Measurements from ENCODE around the gene SH3RF3. TPM values are rescaled to one million over a fixed set of nuclear protein-coding genes. Genes with fewer than 3 reads are reported as not detected.
A peak's percentile ranks its signal among the peaks of the same experiment; 100 is the strongest.

The SH3RF3 gene
- total RNA-seq, 2 experiments from 2014 or later = 1.8 to 2.0 TPM

DNA sequence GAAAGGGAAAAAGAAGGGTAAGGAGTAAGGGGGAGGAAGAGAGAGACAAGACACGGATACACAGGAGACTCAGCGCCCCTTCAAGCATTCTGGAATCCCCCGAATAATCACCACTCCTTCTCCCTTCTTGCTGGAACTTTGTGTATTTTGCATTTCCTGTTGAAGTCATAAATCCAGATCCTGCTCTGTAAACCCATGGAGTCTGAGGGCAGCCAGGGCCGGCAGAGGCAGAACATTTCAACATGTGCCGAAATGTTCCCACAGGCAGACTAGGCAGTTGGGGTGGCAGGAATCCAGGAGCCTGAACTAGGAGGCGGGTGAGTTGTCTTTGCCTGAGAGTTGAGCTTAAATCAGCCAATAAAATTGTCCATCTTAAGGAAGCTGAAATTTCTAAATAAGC, 193.1 kb downstream of the SH3RF3 start:
- no peak for DNase-seq
- Mint-ChIP-seq H3K9me3 (no peaks in the 10 kb centered on the region), H3K27me3 (ENCODE audit: low read depth) (no peaks in the 10 kb centered on the region), H3K4me3 (no peak overlapping the region), H3K27ac (no peak overlapping the region), H3K36me3 (ENCODE audit: low read depth) (no peaks in the 10 kb centered on the region), H3K4me1 (ENCODE audit: low read depth) (peaks cover 18% of the 10 kb centered on the region)
- intact Hi-C loops (cut with micrococcal nuclease) = no loop called here
- CTCF ChIA-PET = interaction anchor here (1.0 kb wide), 1 partner anchor 194 kb away, joined by 3 read pairs; no protein-coding TSS in a partner anchor

DNA sequence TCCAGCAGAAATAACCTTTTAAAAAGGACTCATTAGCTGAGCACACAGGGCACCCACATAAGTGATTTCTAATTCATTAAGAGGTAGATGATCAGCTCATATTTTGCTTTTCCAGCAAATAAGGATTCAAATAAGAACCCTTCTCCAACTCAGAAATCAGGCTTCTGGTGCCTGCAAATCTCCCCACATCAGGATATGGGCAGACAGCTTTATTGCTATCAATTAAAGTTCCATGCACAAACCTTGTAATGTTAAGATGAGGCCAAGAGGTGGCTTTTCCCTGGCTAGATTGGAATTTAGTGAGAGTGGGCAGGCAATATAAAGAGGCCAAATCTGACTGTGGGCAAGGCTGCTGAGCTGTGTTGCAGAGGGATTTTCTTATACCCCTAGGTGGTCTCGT, 193.6 kb downstream of the SH3RF3 start:
- intact Hi-C loops (cut with micrococcal nuclease) = no loop called here
- no peak overlapping the region for H3K27ac Mint-ChIP-seq
- no peaks in the 10 kb centered on the region for H3K36me3 Mint-ChIP-seq (ENCODE audit: low read depth)
- DNase-seq = no peak
- H3K9me3 Mint-ChIP-seq = no peaks in the 10 kb centered on the region
- H3K4me3 Mint-ChIP-seq = no peak overlapping the region
- no peaks in the 10 kb centered on the region for H3K27me3 Mint-ChIP-seq (ENCODE audit: low read depth)
- peaks cover 18% of the 10 kb centered on the region for H3K4me1 Mint-ChIP-seq (ENCODE audit: low read depth)
- CTCF ChIA-PET = interaction anchor here (1.0 kb wide), 1 partner anchor 195 kb away, joined by 3 read pairs; no protein-coding TSS in a partner anchor

DNA sequence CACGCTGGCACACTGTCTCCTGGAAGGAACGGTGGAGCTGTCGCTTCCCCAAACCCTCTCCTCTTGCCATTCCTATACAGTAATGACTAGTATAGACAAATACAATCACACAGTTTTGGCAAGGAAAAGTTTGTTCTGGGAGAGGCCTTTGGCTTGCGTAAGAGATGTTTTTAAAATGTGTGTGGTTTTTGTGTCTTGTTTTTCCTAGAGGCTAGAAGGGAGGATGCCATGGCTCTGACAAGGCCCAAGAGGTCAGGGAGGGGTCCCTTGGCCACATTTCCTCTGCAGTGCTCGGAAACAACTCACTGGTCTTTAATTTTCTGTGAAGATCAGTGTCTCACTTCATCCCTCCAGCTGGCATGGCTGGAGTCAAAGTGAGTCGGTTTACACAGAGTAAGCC, 195.9 kb downstream of the SH3RF3 start:
- Mint-ChIP-seq H3K4me3 (no peak overlapping the region), H3K9me3 (no peaks in the 10 kb centered on the region), H3K27me3 (ENCODE audit: low read depth) (no peaks in the 10 kb centered on the region), H3K27ac (no peak overlapping the region), H3K36me3 (ENCODE audit: low read depth) (no peaks in the 10 kb centered on the region), H3K4me1 (ENCODE audit: low read depth) (peaks cover 9% of the 10 kb centered on the region)
- intact Hi-C loops (cut with micrococcal nuclease) = no loop called here
- CTCF ChIA-PET = no interaction called here
- DNase-seq = no peak

DNA sequence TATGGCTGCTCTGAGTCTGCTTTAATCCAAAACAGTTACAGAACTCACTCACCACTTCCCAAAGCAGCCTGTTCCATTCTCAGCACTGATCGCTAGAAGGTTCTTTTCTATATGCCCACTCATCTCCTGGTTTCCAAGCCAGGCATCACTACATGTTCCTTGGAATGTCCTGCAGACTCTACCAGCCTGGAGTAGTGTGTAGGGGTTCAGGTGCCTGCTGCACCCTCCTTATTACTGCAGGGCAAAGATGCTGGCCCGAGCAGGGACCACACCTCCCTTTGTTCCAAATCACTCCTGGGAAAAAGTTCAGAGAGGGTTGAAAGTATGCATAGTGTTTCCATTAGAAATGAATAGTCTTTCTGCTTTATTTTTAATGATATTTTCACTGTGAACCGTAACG, 196.6 kb downstream of the SH3RF3 start:
- DNase-seq = no peak
- Mint-ChIP-seq H3K27me3 (ENCODE audit: low read depth) (no peaks in the 10 kb centered on the region), H3K4me1 (ENCODE audit: low read depth) (peaks cover 6% of the 10 kb centered on the region), H3K4me3 (no peak overlapping the region), H3K27ac (no peak overlapping the region), H3K36me3 (ENCODE audit: low read depth) (no peaks in the 10 kb centered on the region), H3K9me3 (no peaks in the 10 kb centered on the region)
- CTCF ChIA-PET = no interaction called here
- intact Hi-C loops (cut with micrococcal nuclease) = no loop called here

DNA sequence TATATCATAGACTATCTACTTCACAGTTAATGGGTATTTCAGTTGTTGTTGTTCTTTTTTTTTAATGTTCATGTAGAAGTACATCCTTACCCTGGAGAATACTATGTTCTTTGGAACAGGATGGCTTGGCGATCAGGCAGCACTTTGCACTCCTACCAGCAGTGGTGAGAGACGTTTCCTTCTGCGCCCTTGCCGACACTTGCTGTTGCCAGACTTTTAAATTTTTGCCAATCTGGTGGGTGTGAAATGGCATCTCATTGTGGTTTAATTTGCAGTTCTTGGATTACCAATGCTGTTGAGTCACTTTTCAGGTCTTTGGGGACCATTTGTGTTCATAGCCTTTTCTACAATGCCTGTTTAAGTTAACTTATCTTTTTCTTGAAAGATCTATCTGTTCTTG, 197.3 kb downstream of the SH3RF3 start:
- CTCF ChIA-PET = no interaction called here
- H3K27me3 Mint-ChIP-seq (ENCODE audit: low read depth) = no peaks in the 10 kb centered on the region
- no peak overlapping the region for H3K4me3 Mint-ChIP-seq
- H3K4me1 Mint-ChIP-seq (ENCODE audit: low read depth) = peaks cover 5% of the 10 kb centered on the region
- no peaks in the 10 kb centered on the region for H3K9me3 Mint-ChIP-seq
- no peak for DNase-seq
- intact Hi-C loops (cut with micrococcal nuclease) = no loop called here
- H3K36me3 Mint-ChIP-seq (ENCODE audit: low read depth) = no peaks in the 10 kb centered on the region
- H3K27ac Mint-ChIP-seq = no peak overlapping the region

DNA sequence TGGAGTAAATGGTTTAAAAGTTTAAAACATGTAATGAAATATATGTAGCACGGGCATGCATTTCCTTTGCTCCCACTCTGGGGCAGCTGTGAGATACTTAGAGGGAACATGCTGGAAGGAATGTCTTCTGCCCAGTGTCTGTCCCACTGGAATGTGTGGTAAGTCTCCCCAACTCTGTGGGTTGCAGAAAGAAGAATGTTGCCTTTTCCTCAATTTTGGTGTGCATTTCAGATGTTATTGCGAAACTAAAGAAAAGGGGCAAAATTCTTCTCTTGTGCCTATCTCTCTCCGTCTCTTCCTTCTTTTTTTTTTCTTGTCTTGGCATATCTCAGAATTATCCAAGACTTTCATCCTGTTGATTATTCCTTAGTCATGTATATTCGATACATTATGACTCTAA, 201.1 kb downstream of the SH3RF3 start:
- CTCF ChIA-PET = no interaction called here
- no peak overlapping the region for H3K4me3 Mint-ChIP-seq
- H3K27ac Mint-ChIP-seq = no peak overlapping the region
- no peaks in the 10 kb centered on the region for H3K27me3 Mint-ChIP-seq (ENCODE audit: low read depth)
- no peaks in the 10 kb centered on the region for H3K36me3 Mint-ChIP-seq (ENCODE audit: low read depth)
- intact Hi-C loops (cut with micrococcal nuclease) = loop anchor here (5.0 kb wide), 2 partner anchors 122 to 203 kb away; partner anchors contain the start of gene SH3RF3
- peaks cover 23% of the 10 kb centered on the region for H3K4me1 Mint-ChIP-seq (ENCODE audit: low read depth)
- H3K9me3 Mint-ChIP-seq = no peaks in the 10 kb centered on the region
- DNase-seq = no peak

DNA sequence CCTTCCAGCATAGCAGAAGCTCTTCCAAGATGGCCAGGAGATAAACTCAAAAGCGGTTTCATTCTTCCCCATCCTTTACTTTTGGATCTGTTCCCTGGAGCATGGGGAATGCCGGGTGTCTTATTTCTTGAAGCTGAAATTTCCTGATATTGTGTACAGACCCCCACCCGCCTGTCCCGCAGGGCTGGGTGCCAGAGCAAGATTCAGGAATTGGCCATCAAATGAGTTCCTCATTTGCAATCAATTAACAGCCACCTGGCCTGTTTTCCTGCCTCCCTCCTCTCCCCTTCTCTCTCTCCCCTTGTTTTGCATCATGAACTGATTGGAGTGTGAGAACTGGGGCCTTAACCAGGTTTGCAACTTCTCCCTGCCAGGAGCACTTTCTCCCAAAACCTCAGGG, 202.1 kb downstream of the SH3RF3 start:
- intact Hi-C loops (cut with micrococcal nuclease) = loop anchor here (5.0 kb wide), 2 partner anchors 121 to 204 kb away; partner anchors contain the start of gene SH3RF3
- DNase-seq = no peak
- Mint-ChIP-seq H3K36me3 (ENCODE audit: low read depth) (no peaks in the 10 kb centered on the region), H3K4me1 (ENCODE audit: low read depth) (peaks cover 31% of the 10 kb centered on the region), H3K27ac (no peak overlapping the region), H3K4me3 (no peak overlapping the region), H3K27me3 (ENCODE audit: low read depth) (no peaks in the 10 kb centered on the region), H3K9me3 (no peaks in the 10 kb centered on the region)
- CTCF ChIA-PET = no interaction called here

DNA sequence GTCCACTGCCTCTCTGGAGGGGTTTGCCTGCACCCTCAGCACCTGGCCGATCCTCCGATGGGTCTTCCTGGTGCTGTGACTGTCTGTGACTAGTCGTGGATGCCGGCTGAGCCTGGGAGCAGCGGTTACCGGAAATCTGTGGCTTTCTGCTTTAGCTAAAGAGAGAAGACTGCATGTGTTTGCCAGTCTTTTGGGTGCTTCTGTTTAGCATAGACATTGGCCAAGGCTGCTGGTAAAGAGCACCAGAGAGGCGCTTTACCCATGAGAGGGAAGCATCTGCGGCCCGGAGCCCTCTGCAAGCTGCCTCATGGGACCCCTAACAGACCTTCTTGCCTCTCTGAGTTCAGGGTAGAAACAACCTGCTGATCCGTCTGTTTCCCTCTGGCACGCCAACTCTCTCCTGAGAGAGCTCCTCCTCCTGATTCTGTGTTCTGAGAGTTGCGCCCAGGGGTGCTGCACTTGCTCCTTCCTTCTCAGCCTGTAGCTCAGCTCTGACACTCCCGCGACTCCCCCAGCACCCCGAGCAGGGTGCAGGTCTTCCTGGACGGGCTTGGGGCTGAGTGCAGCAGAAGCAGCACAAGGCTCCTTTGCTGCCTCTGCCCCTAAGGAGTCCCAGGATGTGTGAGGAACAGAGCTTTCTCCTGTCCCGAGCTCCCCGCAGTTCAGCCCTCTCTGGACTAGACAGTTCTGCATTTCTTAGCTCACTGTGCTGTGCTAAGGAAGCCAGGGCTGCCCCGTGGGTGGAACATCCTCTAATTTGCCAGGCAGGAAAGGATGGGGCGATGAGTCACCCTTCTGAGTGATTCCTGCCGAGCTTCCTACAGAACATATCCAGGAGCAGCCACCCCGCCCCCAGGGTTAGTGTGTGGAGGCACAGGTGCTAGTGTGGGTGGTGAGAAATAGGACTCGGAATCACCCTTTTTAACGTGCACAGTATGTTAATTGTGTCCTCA, 203.2 kb downstream of the SH3RF3 start:
- intact Hi-C loops (cut with micrococcal nuclease) = loop anchor here (1.0 to 5.0 kb wide), 3 partner anchors 17 to 205 kb away; partner anchors contain the start of gene SH3RF3
- H3K27ac Mint-ChIP-seq = no peak overlapping the region
- H3K4me3 Mint-ChIP-seq = peak overlapping the region; percentile 59

DNA sequence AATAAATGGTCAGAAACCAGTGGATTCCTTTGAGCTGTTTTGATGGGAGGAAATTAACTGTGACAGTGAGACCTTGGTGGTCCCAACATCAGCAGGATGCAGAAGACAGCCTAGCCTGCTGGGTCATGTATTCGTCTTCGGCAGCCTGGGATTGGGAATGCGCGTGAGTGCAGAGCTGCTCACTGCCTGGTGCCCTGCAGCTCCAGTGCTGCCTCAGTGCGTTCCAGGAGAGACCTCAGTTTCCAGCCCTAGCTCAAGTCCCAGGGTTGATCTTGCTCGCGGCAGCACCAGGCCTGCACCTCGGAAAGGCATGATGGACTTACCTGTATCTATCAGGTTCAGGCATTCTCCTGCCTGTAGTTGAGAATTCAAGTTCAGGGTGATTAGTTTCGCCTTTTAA, 203.9 kb downstream of the SH3RF3 start:
- no peak for DNase-seq
- intact Hi-C loops (cut with micrococcal nuclease) = loop anchor here (1.0 to 5.0 kb wide), 3 partner anchors 16 to 206 kb away; partner anchors contain the start of gene SH3RF3
- no peak overlapping the region for H3K27ac Mint-ChIP-seq
- peaks cover 35% of the 10 kb centered on the region for H3K4me1 Mint-ChIP-seq (ENCODE audit: low read depth)
- no peaks in the 10 kb centered on the region for H3K9me3 Mint-ChIP-seq
- no peaks in the 10 kb centered on the region for H3K36me3 Mint-ChIP-seq (ENCODE audit: low read depth)
- H3K27me3 Mint-ChIP-seq (ENCODE audit: low read depth) = no peaks in the 10 kb centered on the region
- no peak overlapping the region for H3K4me3 Mint-ChIP-seq
- CTCF ChIA-PET = interaction anchor here (0.6 kb wide), 2 partner anchors 36 to 239 kb away, joined by 3 read pairs; no protein-coding TSS in a partner anchor

More for the DNA sequence above, 203.2 kb downstream of the SH3RF3 start:
- Mint-ChIP-seq H3K4me1 (ENCODE audit: low read depth) (peaks cover 35% of the 10 kb centered on the region), H3K36me3 (ENCODE audit: low read depth) (no peaks in the 10 kb centered on the region), H3K27me3 (ENCODE audit: low read depth) (no peaks in the 10 kb centered on the region), H3K9me3 (no peaks in the 10 kb centered on the region)
- peak; percentile 55 for DNase-seq
- CTCF ChIA-PET = interaction anchor here (0.6 to 1.1 kb wide), 3 partner anchors 9 to 240 kb away, joined by 3 read pairs; no protein-coding TSS in a partner anchor

DNA sequence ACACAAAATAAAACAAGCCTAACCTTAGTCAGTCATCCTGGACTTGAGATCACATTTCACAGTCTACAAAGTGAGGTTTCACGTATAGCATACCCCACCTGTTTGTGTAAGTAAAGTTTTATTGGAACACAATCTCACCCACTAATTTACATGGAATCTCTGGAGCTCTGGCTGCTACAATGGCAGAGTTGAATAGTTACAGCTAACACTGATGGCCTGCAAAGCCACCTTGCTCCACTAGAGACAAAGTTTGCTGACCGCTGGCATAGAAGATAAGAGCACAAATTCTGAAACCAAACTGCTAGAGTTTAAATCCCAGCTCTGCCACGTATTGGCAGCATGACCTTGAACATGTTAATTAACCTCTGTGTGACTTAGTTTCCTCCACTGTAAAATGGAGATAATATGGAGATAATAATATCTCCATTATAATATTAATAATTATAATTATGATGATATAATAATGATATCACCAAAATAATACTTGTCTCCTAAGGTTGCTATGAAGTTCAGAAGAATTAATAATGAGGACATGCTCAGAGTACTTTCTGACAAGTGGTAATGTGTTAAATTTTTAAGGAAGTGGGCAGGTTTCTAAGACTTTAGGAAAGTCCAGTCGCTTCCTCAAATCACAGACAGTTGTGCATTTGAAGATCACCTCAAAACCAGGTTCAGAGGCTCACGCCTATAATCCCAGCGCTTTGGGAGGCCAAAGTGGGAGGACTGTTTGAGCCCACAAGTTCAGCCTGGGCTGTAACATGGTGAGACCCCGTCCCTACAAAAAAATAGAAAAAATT, 204.6 kb downstream of the SH3RF3 start:
- intact Hi-C loops (cut with micrococcal nuclease) = loop anchor here (5.0 kb wide), 2 partner anchors 119 to 206 kb away; partner anchors contain the start of gene SH3RF3
- H3K4me3 Mint-ChIP-seq = no peak overlapping the region

DNA sequence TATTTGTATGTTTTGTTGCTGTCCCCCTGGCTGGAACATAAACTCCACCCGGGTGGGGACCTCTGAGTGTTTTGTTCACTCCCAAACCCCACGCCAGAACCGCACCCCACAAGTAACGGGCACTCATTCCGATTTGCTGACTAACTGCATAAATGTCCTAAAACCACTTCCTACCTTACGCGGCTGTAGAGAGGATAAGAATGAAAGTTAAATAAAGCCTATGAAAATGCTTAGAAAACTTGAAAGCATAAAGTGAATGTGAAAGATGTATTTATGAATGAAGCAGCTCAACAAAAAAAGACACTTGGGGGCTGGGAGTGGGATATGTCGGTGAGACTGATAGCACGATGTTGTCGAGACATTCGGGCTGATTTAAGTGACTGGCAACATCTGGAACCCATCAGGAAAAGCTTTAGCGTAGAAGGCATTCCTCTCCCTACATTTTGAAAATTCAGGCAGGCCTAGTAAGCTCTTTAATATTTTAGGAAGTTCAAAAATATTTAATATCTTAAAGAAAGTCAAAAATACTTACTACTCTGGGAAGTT, 206.7 kb downstream of the SH3RF3 start:
- Mint-ChIP-seq H3K27ac (peak overlapping the region; percentile 9), H3K36me3 (ENCODE audit: low read depth) (no peaks in the 10 kb centered on the region), H3K4me1 (ENCODE audit: low read depth) (peaks cover 34% of the 10 kb centered on the region), H3K4me3 (peak overlapping the region; percentile 22), H3K27me3 (ENCODE audit: low read depth) (no peaks in the 10 kb centered on the region), H3K9me3 (no peaks in the 10 kb centered on the region)
- intact Hi-C loops (cut with micrococcal nuclease) = loop anchor here (1.0 kb wide), 1 partner anchor 118 kb away; no protein-coding TSS in a partner anchor
- DNase-seq = peak; percentile 49
- CTCF ChIA-PET = interaction anchor here (0.9 kb wide), 1 partner anchor 210 kb away, joined by 3 read pairs; no protein-coding TSS in a partner anchor

More for the DNA sequence above, 204.6 kb downstream of the SH3RF3 start:
- Mint-ChIP-seq H3K9me3 (no peaks in the 10 kb centered on the region), H3K36me3 (ENCODE audit: low read depth) (no peaks in the 10 kb centered on the region), H3K27me3 (ENCODE audit: low read depth) (no peaks in the 10 kb centered on the region), H3K4me1 (ENCODE audit: low read depth) (peaks cover 35% of the 10 kb centered on the region), H3K27ac (no peak overlapping the region)
- CTCF ChIA-PET = no interaction called here
- DNase-seq = no peak

DNA sequence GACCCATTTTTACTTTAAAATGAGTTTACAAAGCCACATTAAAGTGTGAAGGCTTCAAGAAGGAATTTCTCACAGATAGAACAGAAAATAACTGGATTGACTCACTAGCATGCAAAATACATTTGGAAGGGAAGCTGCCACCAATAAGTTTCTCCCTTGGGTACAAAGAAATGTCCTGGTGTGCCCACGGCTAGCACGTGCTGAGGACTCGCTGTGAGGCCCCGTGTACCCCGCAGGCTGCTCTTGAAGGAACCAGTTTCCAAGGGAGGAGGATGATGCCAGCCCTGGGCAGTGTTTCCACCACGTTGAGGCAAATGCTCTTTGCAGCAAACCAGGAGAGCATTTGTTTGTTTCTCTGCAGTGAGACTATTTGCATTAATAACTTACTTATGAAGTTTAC, 207.3 kb downstream of the SH3RF3 start:
- Mint-ChIP-seq H3K36me3 (ENCODE audit: low read depth) (no peaks in the 10 kb centered on the region), H3K4me1 (ENCODE audit: low read depth) (peaks cover 39% of the 10 kb centered on the region), H3K27ac (no peak overlapping the region), H3K4me3 (no peak overlapping the region), H3K27me3 (ENCODE audit: low read depth) (no peaks in the 10 kb centered on the region), H3K9me3 (no peaks in the 10 kb centered on the region)
- CTCF ChIA-PET = interaction anchor here (0.9 kb wide), 1 partner anchor 211 kb away, joined by 3 read pairs; no protein-coding TSS in a partner anchor
- DNase-seq = no peak
- intact Hi-C loops (cut with micrococcal nuclease) = no loop called here
